H1 (cell line): Measurements from ENCODE around the gene PPP1R10. TPM values are rescaled to one million over a fixed set of nuclear protein-coding genes. Genes with fewer than 3 reads are reported as not detected.

Experiments
- polyA plus RNA-seq, 7 experiments: library from polyadenylated mRNA; depleted of rRNA in 3 of 7; stranded (reverse) in 5 of 7; unstranded in 2 of 7; fragments of >200 nt in 5 of 7; fragments of 200-250 nt in 2 of 7; gene quantifications; 1 replicate in 5 of 7; 2 replicates in 1 of 7; 4 replicates in 1 of 7; pipeline versions ENCODE4 v1.2.1 to v1.2.3, GENCODE V29; 2011 to 2013; ENCODE audit warnings: missing spikeins in 2 of 7, mixed read lengths in 2 of 7
- total RNA-seq: library from RNA; stranded (reverse); fragmentation: NEBNext Ultra II Directional; extraction: Animal tissue kit (Norgen Biotek cat#: 25700); gene quantifications from 2 replicates; pipeline ENCODE4 v1.2.1, GENCODE V29; 2021
- TF ChIP-seq, protein P1 (sequence below): fragments of 300-600 bp; sonication (generic); IDR thresholded peaks from 2 replicates; pipeline ENCODE4 v1.7.1; 2012; ENCODE audit warnings: low read length, moderate library complexity, mild to moderate bottlenecking, inconsistent platforms; ENCODE audit not compliant: insufficient replicate concordance

Gene PPP1R10
- total and polyA plus RNA-seq, 2 of the 8 experiments (the other 6 are each of a cell fraction or from before 2014, with no cell fraction given), result 23.9 to 89.1 TPM

DNA sequence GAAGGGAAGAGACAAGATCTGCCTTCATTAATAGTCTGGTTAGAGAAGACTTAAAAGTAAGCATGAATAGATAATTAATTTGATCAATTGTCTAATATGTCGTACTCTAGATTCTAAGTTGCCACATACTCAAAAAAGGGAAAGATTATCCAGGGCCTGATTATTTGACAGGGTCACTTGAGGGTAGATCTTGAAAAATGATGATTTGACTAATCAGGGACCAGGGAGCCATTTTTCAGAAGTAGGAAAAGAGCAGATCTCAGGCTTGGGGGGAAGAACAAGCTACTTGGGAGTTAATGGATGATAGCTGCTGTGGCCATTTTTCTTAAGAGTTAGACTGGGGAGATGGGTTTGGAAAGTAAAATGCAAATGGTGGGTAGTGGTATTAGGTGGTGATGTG is 24.8 kb downstream of the PPP1R10 start (continued):
- TF ChIP-seq, protein P1, sequence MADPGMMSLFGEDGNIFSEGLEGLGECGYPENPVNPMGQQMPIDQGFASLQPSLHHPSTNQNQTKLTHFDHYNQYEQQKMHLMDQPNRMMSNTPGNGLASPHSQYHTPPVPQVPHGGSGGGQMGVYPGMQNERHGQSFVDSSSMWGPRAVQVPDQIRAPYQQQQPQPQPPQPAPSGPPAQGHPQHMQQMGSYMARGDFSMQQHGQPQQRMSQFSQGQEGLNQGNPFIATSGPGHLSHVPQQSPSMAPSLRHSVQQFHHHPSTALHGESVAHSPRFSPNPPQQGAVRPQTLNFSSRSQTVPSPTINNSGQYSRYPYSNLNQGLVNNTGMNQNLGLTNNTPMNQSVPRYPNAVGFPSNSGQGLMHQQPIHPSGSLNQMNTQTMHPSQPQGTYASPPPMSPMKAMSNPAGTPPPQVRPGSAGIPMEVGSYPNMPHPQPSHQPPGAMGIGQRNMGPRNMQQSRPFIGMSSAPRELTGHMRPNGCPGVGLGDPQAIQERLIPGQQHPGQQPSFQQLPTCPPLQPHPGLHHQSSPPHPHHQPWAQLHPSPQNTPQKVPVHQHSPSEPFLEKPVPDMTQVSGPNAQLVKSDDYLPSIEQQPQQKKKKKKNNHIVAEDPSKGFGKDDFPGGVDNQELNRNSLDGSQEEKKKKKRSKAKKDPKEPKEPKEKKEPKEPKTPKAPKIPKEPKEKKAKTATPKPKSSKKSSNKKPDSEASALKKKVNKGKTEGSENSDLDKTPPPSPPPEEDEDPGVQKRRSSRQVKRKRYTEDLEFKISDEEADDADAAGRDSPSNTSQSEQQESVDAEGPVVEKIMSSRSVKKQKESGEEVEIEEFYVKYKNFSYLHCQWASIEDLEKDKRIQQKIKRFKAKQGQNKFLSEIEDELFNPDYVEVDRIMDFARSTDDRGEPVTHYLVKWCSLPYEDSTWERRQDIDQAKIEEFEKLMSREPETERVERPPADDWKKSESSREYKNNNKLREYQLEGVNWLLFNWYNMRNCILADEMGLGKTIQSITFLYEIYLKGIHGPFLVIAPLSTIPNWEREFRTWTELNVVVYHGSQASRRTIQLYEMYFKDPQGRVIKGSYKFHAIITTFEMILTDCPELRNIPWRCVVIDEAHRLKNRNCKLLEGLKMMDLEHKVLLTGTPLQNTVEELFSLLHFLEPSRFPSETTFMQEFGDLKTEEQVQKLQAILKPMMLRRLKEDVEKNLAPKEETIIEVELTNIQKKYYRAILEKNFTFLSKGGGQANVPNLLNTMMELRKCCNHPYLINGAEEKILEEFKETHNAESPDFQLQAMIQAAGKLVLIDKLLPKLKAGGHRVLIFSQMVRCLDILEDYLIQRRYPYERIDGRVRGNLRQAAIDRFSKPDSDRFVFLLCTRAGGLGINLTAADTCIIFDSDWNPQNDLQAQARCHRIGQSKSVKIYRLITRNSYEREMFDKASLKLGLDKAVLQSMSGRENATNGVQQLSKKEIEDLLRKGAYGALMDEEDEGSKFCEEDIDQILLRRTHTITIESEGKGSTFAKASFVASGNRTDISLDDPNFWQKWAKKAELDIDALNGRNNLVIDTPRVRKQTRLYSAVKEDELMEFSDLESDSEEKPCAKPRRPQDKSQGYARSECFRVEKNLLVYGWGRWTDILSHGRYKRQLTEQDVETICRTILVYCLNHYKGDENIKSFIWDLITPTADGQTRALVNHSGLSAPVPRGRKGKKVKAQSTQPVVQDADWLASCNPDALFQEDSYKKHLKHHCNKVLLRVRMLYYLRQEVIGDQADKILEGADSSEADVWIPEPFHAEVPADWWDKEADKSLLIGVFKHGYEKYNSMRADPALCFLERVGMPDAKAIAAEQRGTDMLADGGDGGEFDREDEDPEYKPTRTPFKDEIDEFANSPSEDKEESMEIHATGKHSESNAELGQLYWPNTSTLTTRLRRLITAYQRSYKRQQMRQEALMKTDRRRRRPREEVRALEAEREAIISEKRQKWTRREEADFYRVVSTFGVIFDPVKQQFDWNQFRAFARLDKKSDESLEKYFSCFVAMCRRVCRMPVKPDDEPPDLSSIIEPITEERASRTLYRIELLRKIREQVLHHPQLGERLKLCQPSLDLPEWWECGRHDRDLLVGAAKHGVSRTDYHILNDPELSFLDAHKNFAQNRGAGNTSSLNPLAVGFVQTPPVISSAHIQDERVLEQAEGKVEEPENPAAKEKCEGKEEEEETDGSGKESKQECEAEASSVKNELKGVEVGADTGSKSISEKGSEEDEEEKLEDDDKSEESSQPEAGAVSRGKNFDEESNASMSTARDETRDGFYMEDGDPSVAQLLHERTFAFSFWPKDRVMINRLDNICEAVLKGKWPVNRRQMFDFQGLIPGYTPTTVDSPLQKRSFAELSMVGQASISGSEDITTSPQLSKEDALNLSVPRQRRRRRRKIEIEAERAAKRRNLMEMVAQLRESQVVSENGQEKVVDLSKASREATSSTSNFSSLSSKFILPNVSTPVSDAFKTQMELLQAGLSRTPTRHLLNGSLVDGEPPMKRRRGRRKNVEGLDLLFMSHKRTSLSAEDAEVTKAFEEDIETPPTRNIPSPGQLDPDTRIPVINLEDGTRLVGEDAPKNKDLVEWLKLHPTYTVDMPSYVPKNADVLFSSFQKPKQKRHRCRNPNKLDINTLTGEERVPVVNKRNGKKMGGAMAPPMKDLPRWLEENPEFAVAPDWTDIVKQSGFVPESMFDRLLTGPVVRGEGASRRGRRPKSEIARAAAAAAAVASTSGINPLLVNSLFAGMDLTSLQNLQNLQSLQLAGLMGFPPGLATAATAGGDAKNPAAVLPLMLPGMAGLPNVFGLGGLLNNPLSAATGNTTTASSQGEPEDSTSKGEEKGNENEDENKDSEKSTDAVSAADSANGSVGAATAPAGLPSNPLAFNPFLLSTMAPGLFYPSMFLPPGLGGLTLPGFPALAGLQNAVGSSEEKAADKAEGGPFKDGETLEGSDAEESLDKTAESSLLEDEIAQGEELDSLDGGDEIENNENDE, result no peak
